ENCODE measurements around the gene BNIP5. TPM values are rescaled to one million over a fixed set of nuclear protein-coding genes. Genes with fewer than 3 reads are reported as not detected.
A peak's percentile ranks its signal among the peaks of the same experiment; 100 is the strongest.

BNIP5 gene
- total RNA-seq, 1 experiment from 2014 or later, result not detected

DNA sequence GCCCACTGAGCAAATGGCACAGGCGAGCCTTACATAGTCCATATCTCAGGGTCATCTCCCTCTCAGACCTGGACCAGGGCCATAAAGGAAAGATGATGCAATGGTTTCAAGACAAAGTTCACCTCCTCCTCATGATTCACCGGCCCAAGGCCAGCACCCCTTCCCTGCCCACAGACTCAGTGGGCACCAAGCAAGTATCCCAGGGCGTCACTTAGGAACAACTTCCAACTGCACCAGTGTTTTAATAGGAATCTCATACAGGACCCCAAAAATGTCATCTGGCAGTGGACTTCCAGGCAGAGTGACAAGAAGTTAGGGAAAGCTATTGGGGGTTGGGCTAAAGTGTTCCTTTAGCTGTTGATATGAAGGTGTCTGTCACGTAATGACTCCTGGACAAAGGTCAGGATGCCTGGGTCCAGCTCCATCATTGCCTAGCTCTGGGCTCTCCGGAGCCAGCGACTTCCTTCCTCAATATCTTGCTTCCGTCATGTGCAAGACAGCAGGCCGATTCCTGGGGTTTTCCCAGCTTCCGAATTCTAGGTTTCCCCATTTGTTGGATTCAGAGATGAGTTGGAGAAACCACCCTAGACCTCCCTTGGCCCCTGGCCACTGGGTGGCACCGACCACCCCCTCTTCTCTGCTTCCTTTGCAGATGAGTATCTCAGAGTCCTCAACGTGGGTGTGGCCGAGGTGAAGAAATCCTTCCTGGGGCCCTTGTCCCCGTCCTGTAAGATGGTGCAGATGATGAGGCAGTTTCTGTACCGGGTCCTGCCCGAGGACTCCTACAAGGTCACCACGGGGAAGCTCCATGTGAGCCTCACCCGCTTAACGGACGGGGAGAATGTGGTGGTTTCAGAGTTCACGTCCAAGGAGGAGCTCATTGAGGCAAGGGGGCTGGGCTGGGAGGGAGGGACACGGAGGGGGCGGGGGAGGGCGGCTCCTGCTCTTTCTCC, 45.7 kb downstream of the BNIP5 start:
- no peak for TF ChIP-seq EZH2 (IDR thresholded peaks at IDR 0.05; ENCODE audit: low read depth)
- TF ChIP-seq CTCF (conservative IDR thresholded peaks at IDR 0.05), result no peak
- ChIA-PET POLR2A (ENCODE audit: unreplicated experiment) (no interaction called here), CTCF (no interaction called here)
- Histone ChIP-seq H3K27me3 (ENCODE audit: insufficient read depth, low read depth) (no peaks in the 10 kb centered on the region), H3K9me2 (ENCODE audit: insufficient read depth) (no peaks in the 10 kb centered on the region), H3K36me3 (ENCODE audit: low read depth) (no peaks in the 10 kb centered on the region), H3K9me3 (ENCODE audit: insufficient read depth, low read depth) (no peaks in the 10 kb centered on the region), H3F3A (ENCODE audit: insufficient read depth, low read depth) (peaks cover 33% of the 10 kb centered on the region), H2AFZ (no peak overlapping the region), H3K4me1 (replicated peaks; ENCODE audit: insufficient read depth) (peaks cover 62% of the 10 kb centered on the region), H4K20me1 (ENCODE audit: insufficient read depth) (no peaks in the 10 kb centered on the region), H3K4me3 (no peak overlapping the region), H3K79me2 (ENCODE audit: low read depth) (no peaks in the 10 kb centered on the region), H3K27ac (peak overlapping the region; percentile 73), H3K4me2 (peak overlapping the region; percentile 64)
- intact Hi-C loops (cut with micrococcal nuclease; ENCODE audit: unreplicated experiment), result no loop called here
- no TSS peak for BruUV-seq (replicated peaks)
- DNase-seq, result peak; percentile 45 to 73

DNA sequence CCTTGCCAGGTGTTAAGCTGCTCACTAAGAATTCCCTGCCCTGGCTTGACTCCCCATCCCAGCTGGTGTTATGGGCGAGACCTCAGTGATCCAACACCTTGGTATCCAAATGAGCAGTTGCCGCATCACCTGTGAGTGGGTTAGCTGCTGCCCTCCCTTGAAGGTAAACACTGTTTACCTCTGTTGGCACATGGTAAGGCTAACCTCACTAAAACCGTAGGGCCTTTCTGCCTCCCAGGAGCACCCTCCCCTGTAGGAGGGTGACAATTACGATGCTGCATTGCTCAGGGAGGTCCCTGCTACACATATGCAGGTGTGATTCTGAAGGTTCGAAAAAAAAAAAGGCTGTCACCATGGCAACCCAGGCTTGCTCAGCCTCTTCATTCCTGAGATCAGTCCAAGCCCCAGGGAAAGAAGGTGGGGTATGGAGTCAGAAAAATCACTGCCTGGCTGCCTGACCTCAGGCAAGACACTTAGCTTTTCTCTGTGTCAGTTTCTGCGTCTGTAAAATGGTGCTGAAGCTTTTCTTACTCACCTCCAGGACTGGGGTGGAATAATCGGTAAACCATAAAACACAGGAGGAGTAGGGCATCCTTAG, 47.3 kb downstream of the BNIP5 start:
- no peak overlapping the region for H3K4me3 ChIP-seq
- POLR2A ChIA-PET (ENCODE audit: unreplicated experiment), result interaction anchor here (0.5 to 0.6 kb wide), 4 partner anchors 75 to 458 kb away, joined by 3 to 4 read pairs (median 3); no protein-coding TSS in a partner anchor

More for the DNA sequence above, 47.3 kb downstream of the BNIP5 start:
- no TSS peak for BruUV-seq (replicated peaks)
- intact Hi-C loops (cut with micrococcal nuclease; ENCODE audit: unreplicated experiment), result no loop called here
- TF ChIP-seq EZH2 (IDR thresholded peaks at IDR 0.05; ENCODE audit: low read depth) (no peak), CTCF (conservative IDR thresholded peaks at IDR 0.05) (no peak)
- peaks cover 64% of the 10 kb centered on the region for H3K4me1 ChIP-seq (replicated peaks; ENCODE audit: insufficient read depth)
- no peaks in the 10 kb centered on the region for H3K9me3 ChIP-seq (ENCODE audit: insufficient read depth, low read depth)
- no peaks in the 10 kb centered on the region for H3K27me3 ChIP-seq (ENCODE audit: insufficient read depth, low read depth)
- peak; percentile 62 to 89 for DNase-seq
- H3K36me3 ChIP-seq (ENCODE audit: low read depth), result no peaks in the 10 kb centered on the region
- no peaks in the 10 kb centered on the region for H3K9me2 ChIP-seq (ENCODE audit: insufficient read depth)
- peak overlapping the region; percentile 64 for H3K4me2 ChIP-seq
- H3F3A ChIP-seq (ENCODE audit: insufficient read depth, low read depth), result peaks cover 33% of the 10 kb centered on the region
- H2AFZ ChIP-seq, result no peak overlapping the region
- H3K27ac ChIP-seq, result peak overlapping the region; percentile 73
- CTCF ChIA-PET, result interaction anchor here (1.2 kb wide), 1 partner anchor 13 kb away, joined by 3 read pairs; no protein-coding TSS in a partner anchor
- H4K20me1 ChIP-seq (ENCODE audit: insufficient read depth), result no peaks in the 10 kb centered on the region
- H3K79me2 ChIP-seq (ENCODE audit: low read depth), result no peaks in the 10 kb centered on the region

Data from PC-9 (cell line).